ENCODE measurements around the gene CYP17A1. TPM values are rescaled to one million over a fixed set of nuclear protein-coding genes. Genes with fewer than 3 reads are reported as not detected.

CYP17A1 gene
- total and polyA plus RNA-seq, 2 donors from 2014 or later = 3.3 to 11.6 TPM

- TF ChIP-seq CTCF (IDR thresholded peaks at IDR 0.05; ENCODE audit: borderline replicate concordance, extremely low read depth, insufficient read depth) = no peak
- Histone ChIP-seq H3K9ac (ENCODE audit: low read length in 3 of 3) (no peak overlapping the region), H3K4me3 (ENCODE audit: low read length in 3 of 3) (no peak overlapping the region), H3K27me3 (ENCODE audit: control insufficient read depth, insufficient read depth, low read length) (no peaks in the 10 kb centered on the region), H3K9me3 (ENCODE audit: control insufficient read depth in 2 of 3, insufficient read depth in 1 of 3, low read length in 3 of 3) (no peaks in the 10 kb centered on the region), H3K4me1 (ENCODE audit: control insufficient read depth in 2 of 3, insufficient read depth in 2 of 3, low read depth in 1 of 3, low read length in 3 of 3) (peaks cover 0 to 15% (median 14%) of the 10 kb centered on the region in 3 donors), H3K27ac (ENCODE audit: low read depth in 2 of 2, low read length in 2 of 2) (no peak overlapping the region), H3K36me3 (ENCODE audit: control insufficient read depth in 2 of 3, insufficient read depth in 3 of 3, low read length in 3 of 3) (peaks cover 0 to 4% (median 0%) of the 10 kb centered on the region in 3 donors)
- peak in 3 of 5 donors; percentile 34 to 68 (median 64) for DNase-seq
- FAIRE-seq = no peak
- intact Hi-C loops (cut with DNase I) = no loop called here
These were observed 18.2 kb downstream of the CYP17A1 start for GRCh38 chr10:102819054-102819453.

GRCh38 chr10:102817175-102817574 is 20.0 kb downstream of the CYP17A1 start:
- intact Hi-C loops (cut with DNase I) = no loop called here
- Histone ChIP-seq H3K4me1 (ENCODE audit: control insufficient read depth in 2 of 3, insufficient read depth in 2 of 3, low read depth in 1 of 3, low read length in 3 of 3) (peaks cover 0 to 22% (median 14%) of the 10 kb centered on the region in 3 donors), H3K9ac (ENCODE audit: low read length in 3 of 3) (no peak overlapping the region), H3K9me3 (ENCODE audit: control insufficient read depth in 2 of 3, insufficient read depth in 1 of 3, low read length in 3 of 3) (no peaks in the 10 kb centered on the region), H3K27me3 (ENCODE audit: control insufficient read depth, insufficient read depth, low read length) (no peaks in the 10 kb centered on the region), H3K36me3 (ENCODE audit: control insufficient read depth in 2 of 3, insufficient read depth in 3 of 3, low read length in 3 of 3) (peaks cover 0 to 20% (median 13%) of the 10 kb centered on the region in 3 donors), H3K27ac (ENCODE audit: low read depth in 2 of 2, low read length in 2 of 2) (peak overlapping the region in 1 of 2 donors; percentile 83), H3K4me3 (ENCODE audit: low read length in 3 of 3) (no peak overlapping the region)
- FAIRE-seq = no peak
- no peak for DNase-seq
- no peak for TF ChIP-seq CTCF (IDR thresholded peaks at IDR 0.05; ENCODE audit: borderline replicate concordance, extremely low read depth, insufficient read depth)

- DNase-seq (peak in 3 of 5 donors; percentile 27 to 76 (median 71)), FAIRE-seq (no peak)
- peaks cover 0 to 22% (median 14%) of the 10 kb centered on the region in 3 donors for H3K4me1 ChIP-seq (ENCODE audit: control insufficient read depth in 2 of 3, insufficient read depth in 2 of 3, low read depth in 1 of 3, low read length in 3 of 3)
- intact Hi-C loops (cut with DNase I) = no loop called here
- H3K9me3 ChIP-seq (ENCODE audit: control insufficient read depth in 2 of 3, insufficient read depth in 1 of 3, low read length in 3 of 3) = no peaks in the 10 kb centered on the region
- no peaks in the 10 kb centered on the region for H3K27me3 ChIP-seq (ENCODE audit: control insufficient read depth, insufficient read depth, low read length)
- TF ChIP-seq CTCF (IDR thresholded peaks at IDR 0.05; ENCODE audit: borderline replicate concordance, extremely low read depth, insufficient read depth) = no peak
- peaks cover 2 to 32% (median 21%) of the 10 kb centered on the region in 3 donors for H3K36me3 ChIP-seq (ENCODE audit: control insufficient read depth in 2 of 3, insufficient read depth in 3 of 3, low read length in 3 of 3)
- peak overlapping the region; percentile 87 to 92 for H3K27ac ChIP-seq (ENCODE audit: low read depth in 2 of 2, low read length in 2 of 2)
- peak overlapping the region in 2 of 3 donors; percentile 50 to 75 for H3K9ac ChIP-seq (ENCODE audit: low read length in 3 of 3)
- H3K4me3 ChIP-seq (ENCODE audit: low read length in 3 of 3) = peak overlapping the region in 1 of 3 donors; percentile 17
These were observed 21.2 kb downstream of the CYP17A1 start for GRCh38 chr10:102815790-102816549.
